IMR-90 (cell line): ENCODE data around the gene PLCXD1. TPM values are rescaled to one million over a fixed set of nuclear protein-coding genes. Genes with fewer than 3 reads are reported as not detected.
A peak's percentile ranks its signal among the peaks of the same experiment; 100 is the strongest.

Source experiments
- ATAC-seq: fragments of 200-7000 bp; cut with Tn5 transposase; 2 replicates; pipeline ENCODE4 v1.9.1; 2020; ENCODE audit warnings: low read depth, mild to moderate bottlenecking, moderate library complexity
- BruUV-seq: library from RNA; stranded (reverse); fragments of 400-500 nt; replicated peaks from 2 replicates; lab custom pipeline; 2021; lab: Mats Ljungman, UMichigan
- CTCF ChIA-PET: fragments of 300-600 bp; formaldehyde crosslinking; extraction: SDS; loops from one replicate; lab custom pipeline; 2021; ENCODE audit warnings: antibody characterized with exemption; lab: Yijun Ruan, JAX
- POLR2A ChIA-PET: fragments of 300-600 bp; sonication (Branson Sonifier 250); formaldehyde crosslinking; loops from one replicate; lab custom pipeline; 2022; ENCODE audit warnings: antibody characterized with exemption; ENCODE audit not compliant: unreplicated experiment; lab: Charles Lee
- DNase-seq: peaks from one replicate; pipeline ENCODE4 v3.0.0; 2013
- H2AFZ ChIP-seq: replicated peaks from 2 replicates; pipeline ENCODE3; 2013; ENCODE audit warnings: low read length, mild to moderate bottlenecking; ENCODE audit not compliant: poor library complexity
- H2AK5ac ChIP-seq: 2 replicates; pipeline ENCODE4 v1.6.1; 2013; ENCODE audit warnings: low read depth, low read length, inconsistent platforms
- H2AK9ac ChIP-seq: replicated peaks from 2 replicates; pipeline ENCODE3; 2013; ENCODE audit warnings: mild to moderate bottlenecking, low read depth, low read length, moderate library complexity; ENCODE audit not compliant: poor library complexity
- H2BK120ac ChIP-seq: 2 replicates; pipeline ENCODE4 v1.6.1; 2013; ENCODE audit warnings: low read depth, low read length, inconsistent platforms
- H2BK15ac ChIP-seq: 3 replicates; pipeline ENCODE4 v1.6.1; 2013; ENCODE audit warnings: low read depth, low read length, inconsistent platforms
- H2BK20ac ChIP-seq: 2 replicates; pipeline ENCODE4 v1.6.1; 2013; ENCODE audit warnings: low read depth, mild to moderate bottlenecking, inconsistent platforms, low read length, moderate library complexity
- H2BK5ac ChIP-seq: 2 replicates; pipeline ENCODE4 v1.6.1; 2013; ENCODE audit warnings: mild to moderate bottlenecking, low read depth, low read length, inconsistent platforms; ENCODE audit not compliant: poor library complexity, severe bottlenecking
- H3K14ac ChIP-seq: replicated peaks from 2 replicates; pipeline ENCODE4 v1.6.1; 2013; ENCODE audit warnings: low read depth, low read length, inconsistent platforms
- H3K18ac ChIP-seq: 2 replicates; pipeline ENCODE4 v1.6.1; 2013; ENCODE audit warnings: low read depth, low read length, control low read depth
- H3K23ac ChIP-seq: 2 replicates; pipeline ENCODE4 v1.6.1; 2013; ENCODE audit warnings: low read depth, low read length, inconsistent platforms
- H3K27ac ChIP-seq: 2 replicates; pipeline ENCODE4 v1.5.1; 2013; ENCODE audit warnings: mild to moderate bottlenecking, control low read depth, low read length; ENCODE audit not compliant: insufficient read depth
- H3K27me3 ChIP-seq: 2 replicates; pipeline ENCODE4 v1.6.1; 2013; ENCODE audit warnings: low read length; ENCODE audit not compliant: control insufficient read depth, insufficient read depth
- H3K36me3 ChIP-seq: 2 replicates; pipeline ENCODE4 v1.6.1; 2013; ENCODE audit warnings: low read length, mixed read lengths; ENCODE audit not compliant: control insufficient read depth, insufficient read depth
- H3K4ac ChIP-seq: 2 replicates; pipeline ENCODE4 v1.6.1; 2013; ENCODE audit warnings: low read depth, low read length, inconsistent platforms
- H3K4me1 ChIP-seq: 2 replicates; pipeline ENCODE4 v1.6.1; 2013; ENCODE audit warnings: low read length, mixed read lengths; ENCODE audit not compliant: control insufficient read depth, insufficient read depth
- H3K4me2 ChIP-seq: 2 replicates; pipeline ENCODE4 v1.6.1; 2013; ENCODE audit warnings: low read depth, mild to moderate bottlenecking, control low read depth, low read length, moderate library complexity
- H3K4me3 ChIP-seq: 2 replicates; pipeline ENCODE4 v1.5.1; 2013; ENCODE audit warnings: low read depth, mild to moderate bottlenecking, control low read depth, low read length, moderate library complexity; ENCODE audit not compliant: insufficient read depth
- H3K56ac ChIP-seq: 2 replicates; pipeline ENCODE4 v1.6.1; 2013; ENCODE audit warnings: low read length, inconsistent platforms; ENCODE audit not compliant: insufficient read depth; ENCODE audit errors: extremely low read depth
- H3K79me1 ChIP-seq, 2 experiments: 2 replicates each; pipeline ENCODE4 v1.6.1; 2013; ENCODE audit warnings: low read length in 2 of 2, inconsistent platforms in 1 of 2, low read depth in 1 of 2
- H3K9ac ChIP-seq: 2 replicates; pipeline ENCODE4 v1.6.1; 2013; ENCODE audit warnings: low read depth, low read length, control low read depth
- H3K9me1 ChIP-seq: 2 replicates; pipeline ENCODE4 v1.6.1; 2013; ENCODE audit warnings: low read length, inconsistent platforms; ENCODE audit not compliant: insufficient read depth
- H3K9me3 ChIP-seq: 2 replicates; pipeline ENCODE4 v1.6.1; 2013; ENCODE audit warnings: low read length; ENCODE audit not compliant: control insufficient read depth, insufficient read depth
- H4K20me1 ChIP-seq: 2 replicates; pipeline ENCODE4 v1.6.1; 2013; ENCODE audit warnings: low read length, inconsistent platforms; ENCODE audit not compliant: insufficient read depth
- H4K5ac ChIP-seq: 2 replicates; pipeline ENCODE4 v1.6.1; 2013; ENCODE audit warnings: mild to moderate bottlenecking, low read depth, low read length, control low read depth
- H4K8ac ChIP-seq, 2 experiments: 2 replicates each; pipeline ENCODE4 v1.6.1; 2013; ENCODE audit warnings: low read depth in 2 of 2, low read length in 2 of 2, control low read depth in 1 of 2, inconsistent platforms in 1 of 2
- H4K91ac ChIP-seq: 2 replicates; pipeline ENCODE4 v1.6.1; 2013; ENCODE audit warnings: low read depth, low read length, inconsistent platforms; ENCODE audit not compliant: insufficient read depth
- BHLHE40 ChIP-seq: fragments of 150-350 bp; IDR thresholded peaks from 2 replicates; pipeline ENCODE4 v1.6.1; 2016; ENCODE audit warnings: mild to moderate bottlenecking, low read depth, low read length
- CEBPB ChIP-seq: IDR thresholded peaks from 2 replicates; pipeline ENCODE4 v1.6.1; 2012; ENCODE audit warnings: low read depth, low read length, improper control_type of control experiment
- CHD1 ChIP-seq: IDR thresholded peaks from 2 replicates; pipeline ENCODE4 v1.6.1; 2012; ENCODE audit warnings: low read depth, low read length, improper control_type of control experiment
- FOS ChIP-seq: fragments of 150-350 bp; IDR thresholded peaks from 2 replicates; pipeline ENCODE4 v1.6.1; 2016; ENCODE audit warnings: low read depth, low read length
- MAFK ChIP-seq: IDR thresholded peaks from 2 replicates; pipeline ENCODE4 v1.6.1; 2012; ENCODE audit warnings: low read depth, low read length, improper control_type of control experiment
- MAZ ChIP-seq: IDR thresholded peaks from 2 replicates; pipeline ENCODE4 v1.6.1; 2012; ENCODE audit warnings: low read depth, mild to moderate bottlenecking, low read length, improper control_type of control experiment, moderate library complexity, borderline replicate concordance
- MXI1 ChIP-seq: IDR thresholded peaks from 2 replicates; pipeline ENCODE4 v1.6.1; 2012; ENCODE audit warnings: low read depth, mild to moderate bottlenecking, low read length, moderate library complexity, borderline replicate concordance
- NFE2L2 ChIP-seq: fragments of 150-350 bp; IDR thresholded peaks from 2 replicates; pipeline ENCODE4 v1.6.1; 2016; ENCODE audit warnings: low read depth, mild to moderate bottlenecking, low read length
- RAD21 ChIP-seq: IDR thresholded peaks from 2 replicates; pipeline ENCODE4 v1.6.1; 2012; ENCODE audit warnings: low read length, improper control_type of control experiment
- RCOR1 ChIP-seq: IDR thresholded peaks from 2 replicates; pipeline ENCODE4 v1.6.1; 2012; ENCODE audit warnings: mild to moderate bottlenecking, low read length, improper control_type of control experiment; ENCODE audit not compliant: insufficient replicate concordance
- RFX5 ChIP-seq: IDR thresholded peaks from 2 replicates; pipeline ENCODE4 v1.8.0; 2012; ENCODE audit warnings: low read depth, mild to moderate bottlenecking, low read length, moderate library complexity
- SMC3 ChIP-seq: fragments of 150-350 bp; IDR thresholded peaks from 2 replicates; pipeline ENCODE4 v1.6.1; 2016; ENCODE audit warnings: low read depth, mild to moderate bottlenecking, antibody characterized with exemption, low read length, moderate library complexity
- WGBS, 2 experiments: methylation state at CpG; one replicate each; pipeline versions ENCODE4 v1.1.5 to v1.1.7; 2013; ENCODE audit warnings: missing lambda C conversion rate in 2 of 2; ENCODE audit not compliant: insufficient read length in 1 of 2; ENCODE audit errors: extremely low coverage in 2 of 2; 5-methylcytosine and 5-hydroxymethylcytosine counted together
- dilution Hi-C: fragments of 300-500 bp; cut with HindIII; formaldehyde crosslinking; loops from one replicate; pipeline ENCODE4 v1.14.3; 2018; ENCODE audit warnings: low sequenced_read_pairs; ENCODE audit not compliant: unreplicated experiment
- in situ Hi-C: fragments of 300-500 bp; cut with MboI; formaldehyde crosslinking; loops from 3 replicates; pipeline ENCODE4 v1.14.3; 2019; ENCODE audit warnings: low sequenced_read_pairs, inconsistent platforms, mixed read lengths
- intact Hi-C: fragments of 100-400 bp; cut with micrococcal nuclease; formaldehyde crosslinking; loops from 2 replicates; pipeline ENCODE4 v1.10.0; 2022
- polyA plus RNA-seq, 3 experiments: library from polyadenylated mRNA; depleted of rRNA; stranded (reverse); fragments of >200 nt; gene quantifications; 2 replicates each; pipeline ENCODE4 v1.2.3, GENCODE V29; 2012; ENCODE audit warnings: low replicate concordance in 1 of 3
- total RNA-seq: library from RNA; depleted of rRNA; stranded (reverse); fragments of >200 nt; gene quantifications from 2 replicates; pipeline ENCODE4 v1.2.3, GENCODE V29; 2012
- TF ChIP-seq, protein P1 (sequence below): fragments of 150-350 bp; IDR thresholded peaks from 2 replicates; pipeline ENCODE4 v1.6.1; 2016; ENCODE audit warnings: low read depth, mild to moderate bottlenecking, low read length, moderate library complexity, borderline replicate concordance
- TF ChIP-seq, protein P2 (sequence below): fragments of 150-350 bp; IDR thresholded peaks from 2 replicates; pipeline ENCODE4 v1.6.1; 2017; ENCODE audit warnings: mild to moderate bottlenecking, antibody characterized with exemption, low read length, low read depth
- TF ChIP-seq, protein P3 (sequence below): conservative IDR thresholded peaks from 2 replicates; pipeline ENCODE4 v1.5.1; 2012; ENCODE audit warnings: mild to moderate bottlenecking, low read depth, low read length, improper control_type of control experiment

PLCXD1 gene
- total and polyA plus RNA-seq, 2 of the 4 experiments (the other 2 are of a cell fraction), result 16.7 to 17.7 TPM

DNA sequence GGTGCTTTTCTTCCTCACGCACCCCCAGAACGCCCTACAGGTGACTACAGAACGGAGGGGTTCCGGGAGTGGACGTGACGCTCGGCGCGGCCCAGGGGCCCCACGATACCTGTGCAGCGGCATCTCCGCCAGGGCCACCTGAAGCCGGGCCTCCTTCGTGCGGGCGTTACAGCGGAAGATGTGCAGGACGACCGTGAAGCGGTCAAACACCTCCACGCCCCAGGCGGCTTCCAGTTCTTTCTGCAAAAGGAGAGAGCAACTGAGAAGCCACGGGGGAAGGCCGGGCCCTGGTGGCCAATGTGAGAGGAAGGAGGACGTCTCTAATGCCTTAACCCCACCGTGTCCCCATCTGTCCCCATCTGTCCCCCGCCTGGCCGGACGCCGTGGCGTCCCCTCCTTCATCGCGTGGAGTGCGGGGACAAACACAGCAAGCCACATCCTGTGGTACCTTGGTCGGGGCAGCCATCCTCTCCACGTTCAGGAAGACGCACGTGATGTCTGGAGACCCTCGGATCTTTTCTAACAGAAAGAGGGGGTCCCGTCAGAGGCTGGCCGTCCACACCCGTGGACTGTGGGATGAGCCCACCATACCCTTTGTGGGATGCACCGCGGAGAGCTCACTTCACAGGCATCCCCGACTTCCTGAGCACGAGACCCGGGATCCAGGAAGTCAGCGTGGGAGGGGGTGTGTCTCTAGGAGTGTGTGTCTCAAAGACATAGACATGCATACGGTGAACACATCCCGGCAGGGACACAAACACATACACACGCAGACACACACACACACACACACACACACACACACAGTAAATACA is 33.8 kb downstream of the PLCXD1 start:
- Histone ChIP-seq H2AK9ac (no peak overlapping the region), H4K5ac (no peak overlapping the region), H3K36me3 (peaks cover 42% of the 10 kb centered on the region), H2AFZ (no peak overlapping the region), H3K9me1 (no peaks in the 10 kb centered on the region; the same call in 1 of the 2 replicates), H3K18ac (no peak overlapping the region), H4K8ac (no peak overlapping the region), H3K4ac (no peak overlapping the region), H3K27ac (no peak overlapping the region), H4K20me1 (no peaks in the 10 kb centered on the region), H2BK15ac (no peak overlapping the region), H2AK5ac (no peak overlapping the region), H4K91ac (no peak overlapping the region), H3K9me3 (no peaks in the 10 kb centered on the region), H3K4me2 (no peak overlapping the region), H3K4me3 (no peak overlapping the region), H3K4me1 (no peaks in the 10 kb centered on the region), H3K9ac (no peak overlapping the region), H2BK20ac (no peak overlapping the region), H3K14ac (no peak overlapping the region), H3K79me1 (peaks cover 0 to 7% of the 10 kb centered on the region in 2 experiments; a peak in 1 of 4 replicates), H3K27me3 (no peaks in the 10 kb centered on the region), H2BK120ac (no peak overlapping the region), H3K23ac (no peak overlapping the region), H3K56ac (no peak overlapping the region), H2BK5ac (peak overlapping the region; percentile 79)
- dilution Hi-C loops, result no loop called here
- in situ Hi-C loops, result no loop called here
- BruUV-seq, result no TSS peak
- ChIA-PET POLR2A (no interaction called here), CTCF (no interaction called here)
- no peak for DNase-seq
- no peak for ATAC-seq
- WGBS, 2 experiments, result 98% methylated on average over 26 of the region's 51 CpGs; no CpG with 5 or more reads in 1 of the 2 experiments
- intact Hi-C loops, result no loop called here
- TF ChIP-seq NFE2L2 (no peak), CEBPB (no peak), RAD21 (no peak), RFX5 (no peak), RCOR1 (no peak), FOS (no peak), SMC3 (no peak), MAZ (no peak), CHD1 (no peak), MXI1 (no peak), MAFK (no peak), BHLHE40 (no peak)
- TF ChIP-seq, protein P1, sequence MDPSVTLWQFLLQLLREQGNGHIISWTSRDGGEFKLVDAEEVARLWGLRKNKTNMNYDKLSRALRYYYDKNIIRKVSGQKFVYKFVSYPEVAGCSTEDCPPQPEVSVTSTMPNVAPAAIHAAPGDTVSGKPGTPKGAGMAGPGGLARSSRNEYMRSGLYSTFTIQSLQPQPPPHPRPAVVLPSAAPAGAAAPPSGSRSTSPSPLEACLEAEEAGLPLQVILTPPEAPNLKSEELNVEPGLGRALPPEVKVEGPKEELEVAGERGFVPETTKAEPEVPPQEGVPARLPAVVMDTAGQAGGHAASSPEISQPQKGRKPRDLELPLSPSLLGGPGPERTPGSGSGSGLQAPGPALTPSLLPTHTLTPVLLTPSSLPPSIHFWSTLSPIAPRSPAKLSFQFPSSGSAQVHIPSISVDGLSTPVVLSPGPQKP, result no peak
- TF ChIP-seq, protein P2, sequence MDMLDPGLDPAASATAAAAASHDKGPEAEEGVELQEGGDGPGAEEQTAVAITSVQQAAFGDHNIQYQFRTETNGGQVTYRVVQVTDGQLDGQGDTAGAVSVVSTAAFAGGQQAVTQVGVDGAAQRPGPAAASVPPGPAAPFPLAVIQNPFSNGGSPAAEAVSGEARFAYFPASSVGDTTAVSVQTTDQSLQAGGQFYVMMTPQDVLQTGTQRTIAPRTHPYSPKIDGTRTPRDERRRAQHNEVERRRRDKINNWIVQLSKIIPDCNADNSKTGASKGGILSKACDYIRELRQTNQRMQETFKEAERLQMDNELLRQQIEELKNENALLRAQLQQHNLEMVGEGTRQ, result no peak
- TF ChIP-seq, protein P3, sequence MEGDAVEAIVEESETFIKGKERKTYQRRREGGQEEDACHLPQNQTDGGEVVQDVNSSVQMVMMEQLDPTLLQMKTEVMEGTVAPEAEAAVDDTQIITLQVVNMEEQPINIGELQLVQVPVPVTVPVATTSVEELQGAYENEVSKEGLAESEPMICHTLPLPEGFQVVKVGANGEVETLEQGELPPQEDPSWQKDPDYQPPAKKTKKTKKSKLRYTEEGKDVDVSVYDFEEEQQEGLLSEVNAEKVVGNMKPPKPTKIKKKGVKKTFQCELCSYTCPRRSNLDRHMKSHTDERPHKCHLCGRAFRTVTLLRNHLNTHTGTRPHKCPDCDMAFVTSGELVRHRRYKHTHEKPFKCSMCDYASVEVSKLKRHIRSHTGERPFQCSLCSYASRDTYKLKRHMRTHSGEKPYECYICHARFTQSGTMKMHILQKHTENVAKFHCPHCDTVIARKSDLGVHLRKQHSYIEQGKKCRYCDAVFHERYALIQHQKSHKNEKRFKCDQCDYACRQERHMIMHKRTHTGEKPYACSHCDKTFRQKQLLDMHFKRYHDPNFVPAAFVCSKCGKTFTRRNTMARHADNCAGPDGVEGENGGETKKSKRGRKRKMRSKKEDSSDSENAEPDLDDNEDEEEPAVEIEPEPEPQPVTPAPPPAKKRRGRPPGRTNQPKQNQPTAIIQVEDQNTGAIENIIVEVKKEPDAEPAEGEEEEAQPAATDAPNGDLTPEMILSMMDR, result no peak
